ENCODE measurements around the gene NF1. TPM values are rescaled to one million over a fixed set of nuclear protein-coding genes. Genes with fewer than 3 reads are reported as not detected.
"Not testable (repeated sequence)": the region's sequence is repeated elsewhere in the genome, so short reads cannot be mapped to it uniquely, and the experiment has no call there.

NF1 gene
- total and polyA plus RNA-seq, 2 of the 13 experiments (the other 11 are each of a cell fraction or from before 2014, with no cell fraction given), result 21.5 to 26.5 TPM

DNA sequence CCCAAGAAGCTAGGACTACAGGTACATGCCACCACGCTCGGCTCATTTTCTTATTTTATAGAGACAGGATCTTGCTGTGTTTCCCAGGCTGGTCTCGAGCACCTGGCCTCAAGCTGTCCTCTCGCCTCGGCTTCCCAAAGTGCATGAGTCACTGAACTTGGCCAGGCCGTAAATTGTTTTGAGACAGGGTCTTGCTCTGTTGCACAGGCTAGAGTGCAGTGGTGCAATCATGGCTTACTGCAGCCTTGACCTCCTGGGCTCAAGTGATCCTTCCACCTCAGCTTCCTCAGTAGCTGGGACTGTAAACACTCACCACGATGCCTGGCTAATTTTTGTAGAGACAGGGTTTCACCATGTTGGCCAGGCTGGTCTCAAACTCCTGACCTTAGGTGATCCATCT, 18.6 kb downstream of the NF1 start (continued):
- TF ChIP-seq, protein P1, sequence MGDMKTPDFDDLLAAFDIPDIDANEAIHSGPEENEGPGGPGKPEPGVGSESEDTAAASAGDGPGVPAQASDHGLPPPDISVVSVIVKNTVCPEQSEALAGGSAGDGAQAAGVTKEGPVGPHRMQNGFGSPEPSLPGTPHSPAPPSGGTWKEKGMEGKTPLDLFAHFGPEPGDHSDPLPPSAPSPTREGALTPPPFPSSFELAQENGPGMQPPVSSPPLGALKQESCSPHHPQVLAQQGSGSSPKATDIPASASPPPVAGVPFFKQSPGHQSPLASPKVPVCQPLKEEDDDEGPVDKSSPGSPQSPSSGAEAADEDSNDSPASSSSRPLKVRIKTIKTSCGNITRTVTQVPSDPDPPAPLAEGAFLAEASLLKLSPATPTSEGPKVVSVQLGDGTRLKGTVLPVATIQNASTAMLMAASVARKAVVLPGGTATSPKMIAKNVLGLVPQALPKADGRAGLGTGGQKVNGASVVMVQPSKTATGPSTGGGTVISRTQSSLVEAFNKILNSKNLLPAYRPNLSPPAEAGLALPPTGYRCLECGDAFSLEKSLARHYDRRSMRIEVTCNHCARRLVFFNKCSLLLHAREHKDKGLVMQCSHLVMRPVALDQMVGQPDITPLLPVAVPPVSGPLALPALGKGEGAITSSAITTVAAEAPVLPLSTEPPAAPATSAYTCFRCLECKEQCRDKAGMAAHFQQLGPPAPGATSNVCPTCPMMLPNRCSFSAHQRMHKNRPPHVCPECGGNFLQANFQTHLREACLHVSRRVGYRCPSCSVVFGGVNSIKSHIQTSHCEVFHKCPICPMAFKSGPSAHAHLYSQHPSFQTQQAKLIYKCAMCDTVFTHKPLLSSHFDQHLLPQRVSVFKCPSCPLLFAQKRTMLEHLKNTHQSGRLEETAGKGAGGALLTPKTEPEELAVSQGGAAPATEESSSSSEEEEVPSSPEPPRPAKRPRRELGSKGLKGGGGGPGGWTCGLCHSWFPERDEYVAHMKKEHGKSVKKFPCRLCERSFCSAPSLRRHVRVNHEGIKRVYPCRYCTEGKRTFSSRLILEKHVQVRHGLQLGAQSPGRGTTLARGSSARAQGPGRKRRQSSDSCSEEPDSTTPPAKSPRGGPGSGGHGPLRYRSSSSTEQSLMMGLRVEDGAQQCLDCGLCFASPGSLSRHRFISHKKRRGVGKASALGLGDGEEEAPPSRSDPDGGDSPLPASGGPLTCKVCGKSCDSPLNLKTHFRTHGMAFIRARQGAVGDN (CRISPR knock-in tag; IDR thresholded peaks at IDR 0.05), result peak; percentile 27; the same call in 1 of the 2 replicates
- TF ChIP-seq RXRB (CRISPR knock-in tag; IDR thresholded peaks at IDR 0.05; ENCODE audit: borderline replicate concordance), result peak; percentile 45; the same call in 1 of the 2 replicates
- TF ChIP-seq MIXL1 (CRISPR knock-in tag; IDR thresholded peaks at IDR 0.05), result 0 out of 2 replicates have a peak, but pooled peaks have one; percentile 21
- peak; percentile 67; the same call in 1 of the 2 replicates for TF ChIP-seq ADNP (CRISPR knock-in tag; IDR thresholded peaks at IDR 0.05)
- peak; percentile 71 for TF ChIP-seq NR2F6 (IDR thresholded peaks at IDR 0.05)
- peak; percentile 94 for TF ChIP-seq NR2F6 (CRISPR knock-in tag; IDR thresholded peaks at IDR 0.05)
- TF ChIP-seq HMG20A (CRISPR knock-in tag; IDR thresholded peaks at IDR 0.05; ENCODE audit: borderline replicate concordance), result peak; percentile 19; the same call in 1 of the 2 replicates
- 0 out of 2 replicates have a peak, but pooled peaks have one; percentile 52 for TF ChIP-seq FOXK1 (CRISPR knock-in tag; IDR thresholded peaks at IDR 0.05; ENCODE audit: borderline replicate concordance, low read depth)
- TF ChIP-seq, protein P2, sequence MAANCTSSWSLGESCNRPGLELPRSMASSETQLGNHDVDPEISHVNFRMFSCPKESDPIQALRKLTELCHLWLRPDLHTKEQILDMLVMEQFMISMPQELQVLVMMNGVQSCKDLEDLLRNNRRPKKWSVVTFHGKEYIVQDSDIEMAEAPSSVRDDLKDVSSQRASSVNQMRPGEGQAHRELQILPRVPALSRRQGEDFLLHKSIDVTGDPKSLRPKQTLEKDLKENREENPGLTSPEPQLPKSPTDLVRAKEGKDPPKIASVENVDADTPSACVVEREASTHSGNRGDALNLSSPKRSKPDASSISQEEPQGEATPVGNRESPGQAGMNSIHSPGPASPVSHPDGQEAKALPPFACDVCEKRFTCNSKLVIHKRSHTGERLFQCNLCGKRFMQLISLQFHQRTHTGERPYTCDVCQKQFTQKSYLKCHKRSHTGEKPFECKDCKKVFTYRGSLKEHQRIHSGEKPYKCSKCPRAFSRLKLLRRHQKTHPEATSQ (CRISPR knock-in tag; IDR thresholded peaks at IDR 0.05; ENCODE audit: borderline replicate concordance), result 0 out of 2 replicates have a peak, but pooled peaks have one; percentile 46
- TF ChIP-seq HDAC2 (CRISPR knock-in tag; IDR thresholded peaks at IDR 0.05), result peak; percentile 30; the same call in 1 of the 2 replicates
- TF ChIP-seq GATAD2A (CRISPR knock-in tag; IDR thresholded peaks at IDR 0.05), result peak; percentile 66
- TF ChIP-seq, protein P3, sequence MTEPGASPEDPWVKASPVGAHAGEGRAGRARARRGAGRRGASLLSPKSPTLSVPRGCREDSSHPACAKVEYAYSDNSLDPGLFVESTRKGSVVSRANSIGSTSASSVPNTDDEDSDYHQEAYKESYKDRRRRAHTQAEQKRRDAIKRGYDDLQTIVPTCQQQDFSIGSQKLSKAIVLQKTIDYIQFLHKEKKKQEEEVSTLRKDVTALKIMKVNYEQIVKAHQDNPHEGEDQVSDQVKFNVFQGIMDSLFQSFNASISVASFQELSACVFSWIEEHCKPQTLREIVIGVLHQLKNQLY (CRISPR knock-in tag; IDR thresholded peaks at IDR 0.05), result 0 out of 2 replicates have a peak, but pooled peaks have one; percentile 26
- 0 out of 2 replicates have a peak, but pooled peaks have one; percentile 33 for TF ChIP-seq RCOR2 (CRISPR knock-in tag; IDR thresholded peaks at IDR 0.05)
- peak; percentile 43; the same call in 1 of the 2 replicates for TF ChIP-seq PITX1 (CRISPR knock-in tag; IDR thresholded peaks at IDR 0.05)
- peak; percentile 28; the same call in 1 of the 2 replicates for TF ChIP-seq NCOA2 (CRISPR knock-in tag; IDR thresholded peaks at IDR 0.05)
- TF ChIP-seq, protein P4, sequence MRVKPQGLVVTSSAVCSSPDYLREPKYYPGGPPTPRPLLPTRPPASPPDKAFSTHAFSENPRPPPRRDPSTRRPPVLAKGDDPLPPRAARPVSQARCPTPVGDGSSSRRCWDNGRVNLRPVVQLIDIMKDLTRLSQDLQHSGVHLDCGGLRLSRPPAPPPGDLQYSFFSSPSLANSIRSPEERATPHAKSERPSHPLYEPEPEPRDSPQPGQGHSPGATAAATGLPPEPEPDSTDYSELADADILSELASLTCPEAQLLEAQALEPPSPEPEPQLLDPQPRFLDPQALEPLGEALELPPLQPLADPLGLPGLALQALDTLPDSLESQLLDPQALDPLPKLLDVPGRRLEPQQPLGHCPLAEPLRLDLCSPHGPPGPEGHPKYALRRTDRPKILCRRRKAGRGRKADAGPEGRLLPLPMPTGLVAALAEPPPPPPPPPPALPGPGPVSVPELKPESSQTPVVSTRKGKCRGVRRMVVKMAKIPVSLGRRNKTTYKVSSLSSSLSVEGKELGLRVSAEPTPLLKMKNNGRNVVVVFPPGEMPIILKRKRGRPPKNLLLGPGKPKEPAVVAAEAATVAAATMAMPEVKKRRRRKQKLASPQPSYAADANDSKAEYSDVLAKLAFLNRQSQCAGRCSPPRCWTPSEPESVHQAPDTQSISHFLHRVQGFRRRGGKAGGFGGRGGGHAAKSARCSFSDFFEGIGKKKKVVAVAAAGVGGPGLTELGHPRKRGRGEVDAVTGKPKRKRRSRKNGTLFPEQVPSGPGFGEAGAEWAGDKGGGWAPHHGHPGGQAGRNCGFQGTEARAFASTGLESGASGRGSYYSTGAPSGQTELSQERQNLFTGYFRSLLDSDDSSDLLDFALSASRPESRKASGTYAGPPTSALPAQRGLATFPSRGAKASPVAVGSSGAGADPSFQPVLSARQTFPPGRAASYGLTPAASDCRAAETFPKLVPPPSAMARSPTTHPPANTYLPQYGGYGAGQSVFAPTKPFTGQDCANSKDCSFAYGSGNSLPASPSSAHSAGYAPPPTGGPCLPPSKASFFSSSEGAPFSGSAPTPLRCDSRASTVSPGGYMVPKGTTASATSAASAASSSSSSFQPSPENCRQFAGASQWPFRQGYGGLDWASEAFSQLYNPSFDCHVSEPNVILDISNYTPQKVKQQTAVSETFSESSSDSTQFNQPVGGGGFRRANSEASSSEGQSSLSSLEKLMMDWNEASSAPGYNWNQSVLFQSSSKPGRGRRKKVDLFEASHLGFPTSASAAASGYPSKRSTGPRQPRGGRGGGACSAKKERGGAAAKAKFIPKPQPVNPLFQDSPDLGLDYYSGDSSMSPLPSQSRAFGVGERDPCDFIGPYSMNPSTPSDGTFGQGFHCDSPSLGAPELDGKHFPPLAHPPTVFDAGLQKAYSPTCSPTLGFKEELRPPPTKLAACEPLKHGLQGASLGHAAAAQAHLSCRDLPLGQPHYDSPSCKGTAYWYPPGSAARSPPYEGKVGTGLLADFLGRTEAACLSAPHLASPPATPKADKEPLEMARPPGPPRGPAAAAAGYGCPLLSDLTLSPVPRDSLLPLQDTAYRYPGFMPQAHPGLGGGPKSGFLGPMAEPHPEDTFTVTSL (CRISPR knock-in tag; IDR thresholded peaks at IDR 0.05; ENCODE audit: borderline replicate concordance), result 0 out of 2 replicates have a peak, but pooled peaks have one; percentile 39
- not testable (repeated sequence) for TF ChIP-seq FOXP1 (IDR thresholded peaks at IDR 0.05)
- TF ChIP-seq FOXP1 (CRISPR knock-in tag; IDR thresholded peaks at IDR 0.05), result peak; percentile 32; the same call in 1 of the 2 replicates
- peak; percentile 34; the same call in 1 of the 2 replicates for TF ChIP-seq SAP130 (CRISPR knock-in tag; IDR thresholded peaks at IDR 0.05; ENCODE audit: low read depth)
- 0 out of 2 replicates have a peak, but pooled peaks have one; percentile 32 for TF ChIP-seq KMT2B (CRISPR knock-in tag; IDR thresholded peaks at IDR 0.05)
- 0 out of 2 replicates have a peak, but pooled peaks have one; percentile 51 for TF ChIP-seq IRF2 (CRISPR knock-in tag; IDR thresholded peaks at IDR 0.05)
